ENCODE results near the gene IDH2.
"Not testable (repeated sequence)": the region's sequence is repeated elsewhere in the genome, so short reads cannot be mapped to it uniquely, and the experiment has no call there.

Gene IDH2

GRCh38 chr15:90101969-90102890 is at the start of gene IDH2:
IDH2 (minus strand) TSS chr15:90102468; CDS start chr15:90102390, 78 bp downstream.
- peak; percentile 32 for DNase-seq (ENCODE audit: low read depth)

- not testable (repeated sequence) for DNase-seq (ENCODE audit: low read depth)
Observed at GRCh38 chr15:90150551-90150950, 48.3 kb upstream of the IDH2 start.

GRCh38 chr15:90149609-90150340 is 47.5 kb upstream of the IDH2 start:
- DNase-seq (ENCODE audit: low read depth) = no peak

GRCh38 chr15:90146198-90146761 is 44.0 kb upstream of the IDH2 start:
- not testable (repeated sequence) for DNase-seq (ENCODE audit: low read depth)

GRCh38 chr15:90145761-90146160 is 43.5 kb upstream of the IDH2 start:
- no peak for DNase-seq (ENCODE audit: low read depth)

GRCh38 chr15:90145259-90145658 is 43.0 kb upstream of the IDH2 start:
- DNase-seq (ENCODE audit: low read depth) = no peak

- peak; percentile 29 for DNase-seq (ENCODE audit: low read depth)
Observed at GRCh38 chr15:90143166-90143655, 40.9 kb upstream of the IDH2 start.

- DNase-seq (ENCODE audit: low read depth) = no peak
Observed at GRCh38 chr15:90142216-90143165, 40.2 kb upstream of the IDH2 start.

GRCh38 chr15:90141646-90142045 is 39.4 kb upstream of the IDH2 start:
- DNase-seq (ENCODE audit: low read depth) = no peak

GRCh38 chr15:90139549-90139948 is 37.3 kb upstream of the IDH2 start:
- DNase-seq (ENCODE audit: low read depth) = not testable (repeated sequence)

GRCh38 chr15:90138071-90138833 is 36.0 kb upstream of the IDH2 start:
- DNase-seq (ENCODE audit: low read depth) = no peak

- no peak for DNase-seq (ENCODE audit: low read depth)
Observed at GRCh38 chr15:90132437-90132836, 30.2 kb upstream of the IDH2 start.

GRCh38 chr15:90131848-90132247 is 29.6 kb upstream of the IDH2 start:
- DNase-seq (ENCODE audit: low read depth) = no peak

GRCh38 chr15:90130291-90130690 is 28.0 kb upstream of the IDH2 start:
- no peak for DNase-seq (ENCODE audit: low read depth)

GRCh38 chr15:90126596-90127435 is 24.5 kb upstream of the IDH2 start:
- no peak for DNase-seq (ENCODE audit: low read depth)

GRCh38 chr15:90126022-90126421 is 23.8 kb upstream of the IDH2 start:
- no peak for DNase-seq (ENCODE audit: low read depth)

GRCh38 chr15:90124507-90124906 is 22.2 kb upstream of the IDH2 start:
- no peak for DNase-seq (ENCODE audit: low read depth)

GRCh38 chr15:90121086-90121485 is 18.8 kb upstream of the IDH2 start:
- no peak for DNase-seq (ENCODE audit: low read depth)

- DNase-seq (ENCODE audit: low read depth) = no peak
Observed at GRCh38 chr15:90119367-90119766, 17.1 kb upstream of the IDH2 start.

- no peak for DNase-seq (ENCODE audit: low read depth)
Observed at GRCh38 chr15:90115783-90116182, 13.5 kb upstream of the IDH2 start.

All from stimulated activated CD8-positive, alpha-beta memory T cell treated with anti-CD3 and anti-CD28 coated beads, Interleukin-15, amount 100 ng/mL, for 1 hour (primary cell).